Endothelial cell of umbilical vein (primary cell): ENCODE measurements around the gene METTL18. TPM values are rescaled to one million over a fixed set of nuclear protein-coding genes. Genes with fewer than 3 reads are reported as not detected.

ENCODE experiments used
- BruUV-seq: library from RNA; stranded (reverse); fragments of 400-500 nt; replicated peaks from 2 replicates; lab custom pipeline; 2021; lab: Mats Ljungman, UMichigan
- CTCF ChIA-PET: fragments of 300-600, 350-600 bp; sonication (Branson Sonifier 250); formaldehyde crosslinking; loops from one replicate; lab custom pipeline; 2021; ENCODE audit warnings: antibody characterized with exemption, inconsistent platforms; lab: Charles Lee
- POLR2A ChIA-PET: fragments of 300-600, 350-600 bp; sonication (Branson Sonifier 250); formaldehyde crosslinking; loops from one replicate; lab custom pipeline; 2021; ENCODE audit warnings: antibody characterized with exemption, inconsistent platforms; lab: Charles Lee
- DNase-seq: peaks from one replicate; pipeline ENCODE4 v3.0.0-alpha.2; 2011; ENCODE audit warnings: low read depth, low spot score
- FAIRE-seq: peaks from 2 replicates; lab custom pipeline; 2011; peaks lifted over from hg19 to GRCh38; lab: Jason Lieb, UNC
- H2AFZ ChIP-seq: 2 replicates; pipeline ENCODE4 v1.6.0; 2012; ENCODE audit warnings: low read depth, low read length, control low read depth, inconsistent platforms
- H3K27ac ChIP-seq: 2 replicates; pipeline ENCODE4 v1.5.1; 2011; ENCODE audit warnings: low read depth, mild to moderate bottlenecking, control low read depth, low read length, moderate library complexity; ENCODE audit not compliant: insufficient read depth
- H3K27me3 ChIP-seq, 2 experiments: 2 replicates each; pipeline versions ENCODE4 v1.6.0 to v1.6.1; 2011; ENCODE audit warnings: low read length in 2 of 2, mixed read lengths in 1 of 2; ENCODE audit not compliant: control insufficient read depth in 2 of 2, insufficient read depth in 2 of 2
- H3K36me3 ChIP-seq, 2 experiments: 2 replicates in 1 of 2; 3 replicates in 1 of 2; pipeline ENCODE4 v1.5.1; 2011; ENCODE audit warnings: low read length in 2 of 2, mild to moderate bottlenecking in 1 of 2, moderate library complexity in 1 of 2; ENCODE audit not compliant: control insufficient read depth in 2 of 2, insufficient read depth in 2 of 2; ENCODE audit errors: extremely low read depth in 1 of 2
- H3K4me1 ChIP-seq: 3 replicates; pipeline ENCODE4 v1.5.1; 2011; ENCODE audit warnings: mild to moderate bottlenecking, low read length; ENCODE audit not compliant: control insufficient read depth, insufficient read depth; ENCODE audit errors: extremely low read depth
- H3K4me2 ChIP-seq: 2 replicates; pipeline ENCODE4 v1.6.1; 2011; ENCODE audit warnings: low read length, control low read depth, mixed read lengths; ENCODE audit not compliant: insufficient read depth
- H3K4me3 ChIP-seq, 3 experiments: fragments of 200-600 bp in 1 of 3; sonication (generic), shearing (Covaris generic) in 1 of 3; replicated peaks in 1 of 3; 2 replicates each; pipeline ENCODE4 v1.5.1; 2011 to 2016; ENCODE audit warnings: control low read depth in 3 of 3, low read length in 3 of 3, mild to moderate bottlenecking in 2 of 3, inconsistent platforms in 1 of 3, low read depth in 1 of 3, moderate library complexity in 1 of 3; ENCODE audit not compliant: insufficient read depth in 1 of 3
- H3K79me2 ChIP-seq: 2 replicates; pipeline ENCODE4 v1.6.0; 2012; ENCODE audit warnings: low read length, inconsistent platforms; ENCODE audit not compliant: control insufficient read depth, insufficient read depth
- H3K9ac ChIP-seq: replicated peaks from 2 replicates; pipeline ENCODE3; 2011; ENCODE audit warnings: low read length, control low read depth; ENCODE audit not compliant: insufficient read depth; ENCODE audit errors: extremely low read depth
- H3K9me1 ChIP-seq: replicated peaks from 3 replicates; pipeline ENCODE4 v1.6.0; 2011; ENCODE audit warnings: mild to moderate bottlenecking, low read length; ENCODE audit not compliant: control insufficient read depth, insufficient read depth; ENCODE audit errors: extremely low read depth
- H3K9me3 ChIP-seq: replicated peaks from 2 replicates; pipeline ENCODE4 v1.5.1; 2012; ENCODE audit warnings: low read length, inconsistent platforms; ENCODE audit not compliant: control insufficient read depth, insufficient read depth
- H4K20me1 ChIP-seq: replicated peaks from 2 replicates; pipeline ENCODE3; 2011; ENCODE audit warnings: mild to moderate bottlenecking, low read length; ENCODE audit not compliant: control insufficient read depth, insufficient read depth; ENCODE audit errors: extremely low read depth
- EZH2 ChIP-seq: IDR thresholded peaks from 2 replicates; pipeline ENCODE4 v1.6.1; 2012; ENCODE audit warnings: borderline replicate concordance, low read depth, mild to moderate bottlenecking, moderate library complexity, low read length, inconsistent platforms; ENCODE audit not compliant: severe bottlenecking
- FOS ChIP-seq: IDR thresholded peaks from 2 replicates; pipeline ENCODE4 v1.6.1; 2011; ENCODE audit warnings: mild to moderate bottlenecking, low read length, moderate library complexity, borderline replicate concordance; ENCODE audit not compliant: insufficient read depth
- GATA2 ChIP-seq: IDR thresholded peaks from 2 replicates; pipeline ENCODE4 v1.7.0; 2011; ENCODE audit warnings: low read depth, mild to moderate bottlenecking, moderate library complexity, mixed read lengths, low read length; ENCODE audit not compliant: insufficient read length, insufficient read depth
- JUN ChIP-seq: IDR thresholded peaks from 2 replicates; pipeline ENCODE4 v1.6.1; 2011; ENCODE audit warnings: borderline replicate concordance, low read depth; ENCODE audit not compliant: insufficient read length, insufficient read depth
- MYC ChIP-seq: IDR thresholded peaks from one replicate; pipeline ENCODE4 v1.6.1; 2011; ENCODE audit warnings: mild to moderate bottlenecking, low read depth, low read length
- POLR2A ChIP-seq: IDR thresholded peaks from 2 replicates; pipeline ENCODE4 v1.6.1; 2012; ENCODE audit warnings: low read depth, mild to moderate bottlenecking, control low read depth, low read length
- POLR2AphosphoS5 ChIP-seq: IDR thresholded peaks from 2 replicates; pipeline ENCODE4 v1.6.1; 2012; ENCODE audit warnings: low read depth, mild to moderate bottlenecking, control low read depth, low read length, moderate library complexity; ENCODE audit not compliant: insufficient read depth
- dilution Hi-C: fragments of 300-500 bp; cut with MboI; formaldehyde crosslinking; loops from one replicate; pipeline ENCODE4 v1.15.0; 2019; ENCODE audit warnings: low sequenced_read_pairs; ENCODE audit not compliant: extremely low pct_ligation_motif_present
- intact Hi-C: fragments of 100-400 bp; cut with micrococcal nuclease; formaldehyde crosslinking; loops from one replicate; pipeline ENCODE4 v1.10.0; 2022
- polyA plus RNA-seq, 4 experiments: library from polyadenylated mRNA; depleted of rRNA in 3 of 4; stranded (reverse) in 3 of 4; unstranded in 1 of 4; fragments of >200 nt; gene quantifications; 2 replicates each; pipeline versions ENCODE4 v1.2.1 to v1.2.3, GENCODE V29; 2011 to 2012; ENCODE audit warnings: missing spikeins in 1 of 4
- total RNA-seq: library from RNA; stranded (reverse); gene quantifications from 2 replicates; pipeline ENCODE4 v1.2.3, GENCODE V29; 2021
- TF ChIP-seq, protein P1 (sequence below): IDR thresholded peaks from 2 replicates; pipeline ENCODE4 v1.6.1; 2011; ENCODE audit not compliant: insufficient read depth, insufficient read length
- TF ChIP-seq, protein P2 (sequence below), 2 donors: IDR thresholded peaks; 1 replicate in 1 of 2; 2 replicates in 1 of 2; pipeline ENCODE4 v1.5.1; 2011; ENCODE audit warnings: low read length in 2 of 2, mild to moderate bottlenecking in 2 of 2, moderate library complexity in 2 of 2, control low read depth in 1 of 2, inconsistent platforms in 1 of 2, low read depth in 1 of 2; ENCODE audit not compliant: insufficient read depth in 1 of 2; ENCODE audit errors: extremely low read depth in 1 of 2

The METTL18 gene
- total and polyA plus RNA-seq, 2 donors (not counting 3 experiments of a cell fraction or from before 2014, with no cell fraction given): 1.1 to 6.6 TPM

DNA sequence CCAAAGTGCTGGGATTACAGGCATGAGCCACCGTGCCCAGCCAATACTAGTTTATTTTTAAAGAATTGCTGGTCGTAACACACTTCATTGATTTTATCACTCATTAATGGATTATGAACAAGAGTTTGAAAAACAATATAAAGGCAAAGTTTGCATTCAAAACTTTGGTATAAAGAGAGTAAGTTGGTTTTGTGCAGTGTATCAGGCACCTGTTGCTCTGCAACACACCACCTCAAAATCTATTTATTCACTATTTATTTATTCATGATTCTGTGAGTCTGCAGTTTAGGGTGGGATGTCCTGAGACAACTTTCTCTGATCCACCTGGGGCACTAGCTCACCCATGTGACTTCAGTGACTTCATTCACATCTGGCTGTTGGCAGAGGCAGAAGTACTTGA is 10.2 kb upstream of the METTL18 start:
- Histone ChIP-seq H3K27ac (no peak overlapping the region), H3K27me3 (no peaks in the 10 kb centered on the region), H3K9me1 (no peaks in the 10 kb centered on the region), H3K4me3 (no peak overlapping the region), H4K20me1 (no peaks in the 10 kb centered on the region), H3K36me3 (peaks cover 0 to 13% of the 10 kb centered on the region in 2 experiments), H3K79me2 (no peaks in the 10 kb centered on the region), H2AFZ (no peak overlapping the region), H3K4me2 (no peak overlapping the region), H3K4me1 (no peaks in the 10 kb centered on the region), H3K9ac (no peak overlapping the region), H3K9me3 (no peaks in the 10 kb centered on the region)
- intact Hi-C loops (loop anchor here (5.0 kb wide), 1 partner anchor 1203 kb away; no protein-coding TSS in a partner anchor), dilution Hi-C loops (no loop called here)
- DNase-seq: no peak
- FAIRE-seq: no peak
- CTCF ChIA-PET: no interaction called here
- TF ChIP-seq FOS (no peak), GATA2 (no peak), POLR2AphosphoS5 (no peak), POLR2A (no peak), JUN (no peak), EZH2 (no peak), MYC (no peak)
- TF ChIP-seq, protein P1, sequence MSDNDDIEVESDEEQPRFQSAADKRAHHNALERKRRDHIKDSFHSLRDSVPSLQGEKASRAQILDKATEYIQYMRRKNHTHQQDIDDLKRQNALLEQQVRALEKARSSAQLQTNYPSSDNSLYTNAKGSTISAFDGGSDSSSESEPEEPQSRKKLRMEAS: no peak
- TF ChIP-seq, protein P2, sequence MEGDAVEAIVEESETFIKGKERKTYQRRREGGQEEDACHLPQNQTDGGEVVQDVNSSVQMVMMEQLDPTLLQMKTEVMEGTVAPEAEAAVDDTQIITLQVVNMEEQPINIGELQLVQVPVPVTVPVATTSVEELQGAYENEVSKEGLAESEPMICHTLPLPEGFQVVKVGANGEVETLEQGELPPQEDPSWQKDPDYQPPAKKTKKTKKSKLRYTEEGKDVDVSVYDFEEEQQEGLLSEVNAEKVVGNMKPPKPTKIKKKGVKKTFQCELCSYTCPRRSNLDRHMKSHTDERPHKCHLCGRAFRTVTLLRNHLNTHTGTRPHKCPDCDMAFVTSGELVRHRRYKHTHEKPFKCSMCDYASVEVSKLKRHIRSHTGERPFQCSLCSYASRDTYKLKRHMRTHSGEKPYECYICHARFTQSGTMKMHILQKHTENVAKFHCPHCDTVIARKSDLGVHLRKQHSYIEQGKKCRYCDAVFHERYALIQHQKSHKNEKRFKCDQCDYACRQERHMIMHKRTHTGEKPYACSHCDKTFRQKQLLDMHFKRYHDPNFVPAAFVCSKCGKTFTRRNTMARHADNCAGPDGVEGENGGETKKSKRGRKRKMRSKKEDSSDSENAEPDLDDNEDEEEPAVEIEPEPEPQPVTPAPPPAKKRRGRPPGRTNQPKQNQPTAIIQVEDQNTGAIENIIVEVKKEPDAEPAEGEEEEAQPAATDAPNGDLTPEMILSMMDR (IDR thresholded peaks at IDR 0.05; ENCODE audit: extremely low read depth in 1 of 2, insufficient read depth in 1 of 2, low read depth in 1 of 2, low read length in 2 of 2): no peak
- POLR2A ChIA-PET: no interaction called here
- BruUV-seq: no TSS peak
